BLaER1 (cell line): Measurements from ENCODE around the gene THSD7A.

ENCODE experiments used
- H3K27ac ChIP-seq: shearing (Covaris generic); formaldehyde crosslinking; 2 replicates; pipeline ENCODE4 v1.8.1; 2022
- H3K27me3 ChIP-seq: shearing (Covaris generic); formaldehyde crosslinking; 2 replicates; pipeline ENCODE4 v1.8.1; 2022
- H3K36me3 ChIP-seq: shearing (Covaris generic); formaldehyde crosslinking; 2 replicates; pipeline ENCODE4 v1.8.1; 2022
- H3K4me1 ChIP-seq: shearing (Covaris generic); formaldehyde crosslinking; 2 replicates; pipeline ENCODE4 v1.8.1; 2022
- H3K4me2 ChIP-seq: shearing (Covaris generic); formaldehyde crosslinking; 2 replicates; pipeline ENCODE4 v1.8.1; 2022
- H3K4me3 ChIP-seq: shearing (Covaris generic); formaldehyde crosslinking; 2 replicates; pipeline ENCODE4 v1.8.1; 2022
- H3K9ac ChIP-seq: shearing (Covaris generic); formaldehyde crosslinking; 2 replicates; pipeline ENCODE4 v1.8.1; 2022
- H3K9me3 ChIP-seq: shearing (Covaris generic); formaldehyde crosslinking; 2 replicates; pipeline ENCODE4 v1.8.1; 2022
- H4K20me1 ChIP-seq: shearing (Covaris generic); formaldehyde crosslinking; 2 replicates; pipeline ENCODE4 v1.8.1; 2022
- Cebpa-rat ChIP-seq: shearing (Covaris generic); IDR thresholded peaks from 2 replicates; pipeline ENCODE4 v1.8.1; 2022

The THSD7A gene

GRCh38 chr7:11573128-11573750, 258.8 kb downstream of the THSD7A start:
- no peaks in the 10 kb centered on the region for H4K20me1 ChIP-seq
- no peak for TF ChIP-seq Cebpa-rat
- H3K9ac ChIP-seq: no peak overlapping the region
- no peak overlapping the region for H3K4me3 ChIP-seq
- H3K27me3 ChIP-seq: no peaks in the 10 kb centered on the region
- H3K4me2 ChIP-seq: no peak overlapping the region
- H3K9me3 ChIP-seq: no peaks in the 10 kb centered on the region
- no peaks in the 10 kb centered on the region for H3K36me3 ChIP-seq
- no peak overlapping the region for H3K27ac ChIP-seq
- H3K4me1 ChIP-seq: no peaks in the 10 kb centered on the region

- Histone ChIP-seq H3K27me3 (no peaks in the 10 kb centered on the region), H4K20me1 (no peaks in the 10 kb centered on the region), H3K36me3 (no peaks in the 10 kb centered on the region), H3K4me1 (no peaks in the 10 kb centered on the region), H3K27ac (no peak overlapping the region), H3K4me2 (no peak overlapping the region), H3K4me3 (no peak overlapping the region), H3K9ac (no peak overlapping the region), H3K9me3 (no peaks in the 10 kb centered on the region)
- TF ChIP-seq Cebpa-rat: no peak
These were observed 261.0 kb downstream of the THSD7A start for GRCh38 chr7:11570922-11571550.

GRCh38 chr7:11570205-11570604, 261.8 kb downstream of the THSD7A start:
- Histone ChIP-seq H3K4me1 (no peaks in the 10 kb centered on the region), H4K20me1 (no peaks in the 10 kb centered on the region), H3K4me2 (no peak overlapping the region), H3K4me3 (no peak overlapping the region), H3K36me3 (no peaks in the 10 kb centered on the region), H3K9ac (no peak overlapping the region), H3K27me3 (no peaks in the 10 kb centered on the region), H3K9me3 (no peaks in the 10 kb centered on the region), H3K27ac (no peak overlapping the region)
- no peak for TF ChIP-seq Cebpa-rat

- H3K4me2 ChIP-seq: no peak overlapping the region
- no peak overlapping the region for H3K4me3 ChIP-seq
- H3K27me3 ChIP-seq: no peaks in the 10 kb centered on the region
- H3K27ac ChIP-seq: no peak overlapping the region
- H3K36me3 ChIP-seq: no peaks in the 10 kb centered on the region
- no peaks in the 10 kb centered on the region for H3K9me3 ChIP-seq
- H3K9ac ChIP-seq: no peak overlapping the region
- TF ChIP-seq Cebpa-rat: no peak
- no peaks in the 10 kb centered on the region for H3K4me1 ChIP-seq
- no peaks in the 10 kb centered on the region for H4K20me1 ChIP-seq
These were observed 264.4 kb downstream of the THSD7A start for GRCh38 chr7:11567571-11567970.

GRCh38 chr7:11557627-11558026, 274.4 kb downstream of the THSD7A start:
- H3K9me3 ChIP-seq: no peaks in the 10 kb centered on the region
- H3K4me2 ChIP-seq: no peak overlapping the region
- no peak overlapping the region for H3K4me3 ChIP-seq
- H3K27ac ChIP-seq: no peak overlapping the region
- no peak overlapping the region for H3K9ac ChIP-seq
- no peaks in the 10 kb centered on the region for H3K36me3 ChIP-seq
- H4K20me1 ChIP-seq: no peaks in the 10 kb centered on the region
- H3K27me3 ChIP-seq: no peaks in the 10 kb centered on the region
- no peak for TF ChIP-seq Cebpa-rat
- H3K4me1 ChIP-seq: peaks cover 8% of the 10 kb centered on the region; the same call in 1 of the 2 replicates

GRCh38 chr7:11552676-11553296, 279.2 kb downstream of the THSD7A start:
- Histone ChIP-seq H3K4me3 (no peak overlapping the region), H3K9me3 (peaks cover 12% of the 10 kb centered on the region), H3K4me2 (no peak overlapping the region), H3K9ac (no peak overlapping the region), H3K36me3 (no peaks in the 10 kb centered on the region), H3K4me1 (peaks cover 7% of the 10 kb centered on the region; the same call in 1 of the 2 replicates), H3K27me3 (no peaks in the 10 kb centered on the region), H3K27ac (no peak overlapping the region), H4K20me1 (no peaks in the 10 kb centered on the region)
- TF ChIP-seq Cebpa-rat: no peak

GRCh38 chr7:11551470-11551869, 280.5 kb downstream of the THSD7A start:
- Histone ChIP-seq H4K20me1 (no peaks in the 10 kb centered on the region), H3K4me3 (no peak overlapping the region), H3K27ac (no peak overlapping the region), H3K4me2 (no peak overlapping the region), H3K9me3 (peaks cover 22% of the 10 kb centered on the region), H3K4me1 (peaks cover 1% of the 10 kb centered on the region; the same call in 1 of the 2 replicates), H3K36me3 (no peaks in the 10 kb centered on the region), H3K27me3 (no peaks in the 10 kb centered on the region), H3K9ac (no peak overlapping the region)
- no peak for TF ChIP-seq Cebpa-rat

GRCh38 chr7:11548532-11548931, 283.5 kb downstream of the THSD7A start:
- TF ChIP-seq Cebpa-rat: no peak
- Histone ChIP-seq H4K20me1 (no peaks in the 10 kb centered on the region), H3K27ac (no peak overlapping the region), H3K4me1 (peaks cover 12% of the 10 kb centered on the region), H3K4me3 (no peak overlapping the region), H3K9ac (no peak overlapping the region), H3K9me3 (peaks cover 43% of the 10 kb centered on the region), H3K27me3 (no peaks in the 10 kb centered on the region), H3K36me3 (no peaks in the 10 kb centered on the region), H3K4me2 (no peak overlapping the region)

GRCh38 chr7:11541330-11541729, 290.7 kb downstream of the THSD7A start:
- Histone ChIP-seq H3K27ac (peak overlapping the region; percentile 95), H3K4me2 (peak overlapping the region; percentile 83), H4K20me1 (no peaks in the 10 kb centered on the region), H3K4me3 (peak overlapping the region; percentile 56; the same call in 1 of the 2 replicates), H3K36me3 (no peaks in the 10 kb centered on the region; the same call in 1 of the 2 replicates), H3K9ac (peak overlapping the region; percentile 79), H3K4me1 (peaks cover 63% of the 10 kb centered on the region), H3K9me3 (peaks cover 54% of the 10 kb centered on the region), H3K27me3 (no peaks in the 10 kb centered on the region)
- no peak for TF ChIP-seq Cebpa-rat

- TF ChIP-seq Cebpa-rat: no peak
- Histone ChIP-seq H3K9ac (peak overlapping the region; percentile 79), H3K4me2 (peak overlapping the region; percentile 83), H3K27ac (peak overlapping the region; percentile 95), H3K36me3 (no peaks in the 10 kb centered on the region; the same call in 1 of the 2 replicates), H3K9me3 (peaks cover 49% of the 10 kb centered on the region), H3K4me1 (peaks cover 60% of the 10 kb centered on the region), H3K27me3 (no peaks in the 10 kb centered on the region), H3K4me3 (peak overlapping the region; percentile 56), H4K20me1 (no peaks in the 10 kb centered on the region)
These were observed 291.7 kb downstream of the THSD7A start for GRCh38 chr7:11540271-11540761.
